NCI-H460 (cell line): Measurements from ENCODE around the gene NUMBL. TPM values are rescaled to one million over a fixed set of nuclear protein-coding genes. Genes with fewer than 3 reads are reported as not detected.
A peak's percentile ranks its signal among the peaks of the same experiment; 100 is the strongest.

Experiments
- DNase-seq: peaks from one replicate; pipeline ENCODE4 v3.0.0-alpha.2; 2016; ENCODE audit warnings: low read depth; ENCODE audit errors: extremely low read depth
- total RNA-seq: library from RNA; depleted of rRNA; stranded (reverse); fragments of >200 nt; shearing (Covaris generic); gene quantifications from 2 replicates; pipeline ENCODE4 v1.2.3, GENCODE V29; 2014

NUMBL gene
- total RNA-seq, 1 experiment from 2014 or later = 9.8 TPM

DNA sequence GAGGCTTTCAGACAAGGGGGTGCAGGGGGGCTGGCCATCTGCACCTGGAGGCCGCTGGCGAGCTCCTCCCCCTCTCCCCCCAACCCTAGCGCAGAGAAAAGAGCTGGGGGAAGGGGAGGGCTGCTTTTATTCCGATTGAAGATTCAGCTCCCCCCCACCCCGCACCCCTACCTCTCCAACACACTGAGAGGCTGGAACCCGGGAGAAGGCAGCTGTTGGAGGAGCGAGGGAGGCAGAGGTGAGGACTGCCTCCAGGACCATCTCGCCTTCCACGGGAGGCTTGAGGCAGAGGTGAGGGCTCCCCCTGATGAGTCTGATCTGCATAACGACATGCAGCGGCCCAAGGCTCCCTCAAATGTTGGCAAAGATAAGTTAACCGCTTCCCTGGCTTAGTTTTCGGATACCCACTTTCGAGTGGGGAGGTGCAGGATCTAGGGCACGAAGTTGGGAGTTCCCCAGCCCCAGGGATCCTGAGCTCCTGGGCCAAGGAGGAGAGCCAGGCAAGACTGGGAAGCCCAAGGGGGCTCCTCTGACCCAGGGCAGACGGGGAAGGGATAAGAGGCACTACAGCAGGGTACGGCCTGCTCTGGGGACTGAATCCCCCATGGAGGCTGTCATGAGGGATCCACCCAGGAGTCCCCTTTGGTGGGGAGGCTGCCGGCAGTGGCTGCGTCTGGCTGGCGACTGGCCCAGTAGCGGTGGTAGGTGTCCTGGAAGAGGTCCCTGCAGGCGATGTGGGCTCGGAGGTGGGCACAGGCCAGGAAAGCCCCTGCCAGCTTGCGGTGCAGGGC is 1.2 kb upstream of the NUMBL start:
- no peak for DNase-seq

GRCh38 chr19:40690693-40691420 is 406 bp upstream of the NUMBL start:
- DNase-seq = peak; percentile 85

DNA sequence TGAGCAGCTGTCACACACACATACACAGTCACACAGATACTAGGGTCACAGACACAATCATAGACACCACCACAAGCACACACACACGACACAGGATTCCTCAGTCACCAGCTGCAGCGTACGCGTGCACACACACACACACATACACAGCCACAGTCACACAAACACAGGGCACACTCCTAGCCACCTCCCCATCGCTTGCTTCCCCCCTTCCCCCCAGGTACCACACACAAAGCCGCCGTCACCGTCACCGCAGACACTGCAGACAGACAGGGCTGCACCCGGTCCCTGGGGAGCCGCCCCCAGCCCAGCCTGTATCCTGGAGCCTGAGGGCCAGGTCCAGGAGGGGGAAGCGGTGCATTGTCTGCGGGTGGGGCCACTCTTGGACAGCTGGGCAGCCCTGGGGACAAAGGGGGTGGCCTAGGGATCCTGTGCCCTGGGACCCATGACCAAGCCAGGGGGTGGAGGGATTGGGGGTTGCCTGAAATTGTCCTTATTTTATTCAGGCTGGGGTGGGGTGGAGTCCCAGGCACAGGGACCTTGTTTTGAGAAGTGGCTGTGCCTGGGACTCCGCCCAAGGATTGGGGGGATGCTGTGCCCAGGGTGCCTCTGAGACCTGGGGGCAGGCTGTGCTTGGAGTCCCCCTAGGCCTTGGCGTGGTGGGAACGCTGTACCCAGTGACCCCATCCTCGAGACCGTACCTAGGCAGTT is 957 bp downstream of the NUMBL start:
- no peak for DNase-seq

DNA sequence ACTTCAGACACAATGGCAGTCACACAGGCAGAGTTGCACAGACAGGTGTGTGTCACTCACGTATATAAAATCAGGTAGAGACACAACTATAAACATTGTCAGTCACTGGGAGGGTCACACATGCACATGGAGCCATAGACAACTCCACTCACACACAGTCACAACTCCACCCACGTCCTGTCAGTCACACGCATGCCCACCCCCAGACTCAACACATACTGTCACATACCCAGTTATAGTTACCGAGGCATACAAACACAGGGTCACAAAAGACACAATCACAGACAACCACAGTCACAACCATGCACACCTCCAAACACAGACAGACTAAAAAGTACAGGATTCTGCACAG is 1.5 kb downstream of the NUMBL start:
- DNase-seq = no peak

GRCh38 chr19:40688309-40688708 is 2.1 kb downstream of the NUMBL start:
- no peak for DNase-seq

DNA sequence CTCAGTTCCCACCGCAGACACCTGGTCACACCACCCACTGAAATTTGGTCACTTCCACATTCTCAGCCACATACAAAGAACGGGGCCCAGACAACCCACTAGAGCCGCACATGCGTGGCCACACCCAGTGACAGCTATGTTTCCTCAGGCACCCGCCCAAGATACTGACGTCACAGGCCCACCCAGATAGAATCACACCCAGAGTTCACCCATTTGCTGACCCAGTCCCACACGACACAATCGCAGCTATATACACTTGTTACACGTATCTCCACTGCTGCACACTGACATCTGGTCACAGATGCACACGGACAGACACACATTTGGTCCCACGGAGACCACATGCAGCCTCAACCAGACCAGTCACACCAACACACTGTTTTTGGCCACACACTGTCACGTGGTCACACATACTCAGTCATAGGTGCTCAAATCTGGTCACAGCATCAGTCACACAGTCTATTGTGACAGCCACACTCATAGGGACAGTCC is 2.9 kb downstream of the NUMBL start:
- DNase-seq = no peak

GRCh38 chr19:40686882-40687524 is 3.4 kb downstream of the NUMBL start:
- no peak for DNase-seq

- no peak for DNase-seq
These were observed 4.9 kb downstream of the NUMBL start for GRCh38 chr19:40685563-40685962.

DNA sequence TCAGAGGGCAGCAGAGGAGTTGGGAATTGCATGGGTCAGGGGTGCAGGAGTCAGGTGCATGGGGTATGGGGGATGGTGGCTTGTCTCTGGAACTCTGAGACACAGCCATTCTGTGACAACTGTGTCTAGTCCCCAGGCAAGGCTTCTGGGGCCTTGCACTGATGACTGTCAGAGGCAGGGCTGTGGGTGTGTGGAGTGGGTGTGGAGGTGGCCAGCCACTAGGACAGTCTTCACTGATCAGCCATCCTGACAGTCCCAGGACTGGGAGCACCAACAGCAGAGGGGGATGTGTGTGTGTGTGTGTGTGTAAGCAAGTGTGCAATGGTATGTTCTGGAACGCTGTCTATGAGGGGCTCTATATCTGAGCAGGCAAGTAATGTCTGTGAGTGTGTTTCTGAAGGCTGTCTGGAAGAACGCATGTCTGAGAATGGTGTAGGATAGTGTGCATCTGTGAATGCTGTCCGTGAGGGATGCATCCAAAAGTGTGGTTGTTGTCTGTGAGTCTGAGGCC is 5.4 kb downstream of the NUMBL start:
- no peak for DNase-seq

GRCh38 chr19:40684280-40684679 is 6.2 kb downstream of the NUMBL start:
- DNase-seq = no peak

- no peak for DNase-seq
These were observed 7.0 kb downstream of the NUMBL start for GRCh38 chr19:40683437-40683836.

- DNase-seq = no peak
These were observed 8.0 kb downstream of the NUMBL start for GRCh38 chr19:40682431-40682964.

DNA sequence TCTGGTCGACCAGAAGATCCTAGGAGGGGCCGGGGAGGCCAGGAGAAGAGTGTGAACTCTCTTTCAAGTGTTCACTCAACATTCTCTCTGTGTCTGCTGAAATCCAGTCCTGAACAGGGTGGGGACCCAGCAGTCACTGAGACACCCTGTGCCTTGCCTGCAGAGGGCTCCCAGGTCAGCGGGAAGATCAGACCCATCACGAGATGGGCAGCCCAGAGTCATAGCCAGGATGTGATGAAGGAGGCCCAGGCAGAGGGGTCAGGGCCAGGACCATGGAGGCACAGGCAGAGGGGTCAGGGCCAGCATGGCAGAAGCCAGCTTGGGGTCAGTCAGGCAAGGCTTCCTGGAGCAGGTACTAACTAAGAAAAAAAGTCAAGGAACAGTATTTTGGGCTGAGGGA is 9.4 kb downstream of the NUMBL start:
- no peak for DNase-seq

DNA sequence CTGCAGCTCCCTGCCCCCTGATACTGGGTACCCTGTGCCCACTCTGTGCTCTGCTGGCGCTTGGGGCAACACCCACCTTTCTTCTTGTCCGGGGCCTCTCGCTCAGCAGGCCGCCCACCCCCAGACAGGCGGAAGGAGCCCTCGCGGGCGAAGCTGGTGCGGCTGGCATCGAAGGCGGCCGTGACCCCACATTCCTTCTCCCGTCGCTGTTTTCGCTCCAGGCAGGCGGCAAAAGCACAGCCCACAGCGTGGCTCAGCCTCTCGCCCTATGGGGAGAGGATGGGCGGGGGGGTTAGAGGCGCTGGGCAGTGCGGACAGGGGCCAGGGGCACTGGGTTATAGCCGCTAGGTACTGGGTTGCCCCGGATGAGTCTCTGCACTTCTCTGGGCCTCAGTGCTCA is 13.3 kb downstream of the NUMBL start:
- no peak for DNase-seq

DNA sequence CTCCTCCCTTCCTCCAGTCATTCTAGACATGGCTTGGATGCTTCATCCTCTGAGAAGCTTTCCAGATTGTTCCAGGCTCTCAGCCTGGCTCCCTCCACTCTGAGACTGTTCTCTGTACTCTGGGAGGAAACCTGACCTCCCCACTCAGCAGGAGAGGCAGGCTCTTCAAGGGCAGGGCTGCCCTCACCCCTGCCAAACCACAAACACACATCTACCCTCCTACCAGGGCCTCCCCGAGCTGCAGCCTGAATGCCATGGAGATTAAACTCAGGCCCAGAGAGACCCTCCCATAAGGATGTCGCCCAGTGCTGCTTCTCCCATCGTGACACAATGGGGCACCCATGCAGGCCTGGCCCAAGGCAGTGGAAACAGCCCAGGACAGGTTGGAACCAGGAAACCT is 16.2 kb downstream of the NUMBL start:
- no peak for DNase-seq

- no peak for DNase-seq
These were observed 17.1 kb downstream of the NUMBL start for GRCh38 chr19:40673397-40673796.

- no peak for DNase-seq
These were observed 17.7 kb downstream of the NUMBL start for GRCh38 chr19:40672573-40673299.

DNA sequence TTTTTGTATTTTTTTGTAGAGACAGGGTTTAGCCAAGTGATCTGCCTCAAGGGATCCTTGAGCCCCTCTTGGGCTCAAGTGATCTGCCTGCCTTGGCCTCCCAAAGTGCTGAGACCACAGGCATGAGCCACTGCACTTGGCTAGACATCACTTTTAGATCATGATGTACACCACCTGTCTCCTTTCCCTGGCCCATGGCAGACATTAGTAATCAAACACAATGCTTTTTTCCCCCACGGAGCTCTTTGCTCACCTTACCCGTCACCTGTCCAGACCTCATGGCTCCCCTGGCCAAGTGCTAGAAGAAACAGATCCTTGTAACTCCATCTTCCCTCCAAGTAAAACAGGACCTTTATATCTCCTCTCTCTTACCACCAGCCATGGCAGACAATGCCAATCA is 18.4 kb downstream of the NUMBL start:
- DNase-seq = no peak

DNA sequence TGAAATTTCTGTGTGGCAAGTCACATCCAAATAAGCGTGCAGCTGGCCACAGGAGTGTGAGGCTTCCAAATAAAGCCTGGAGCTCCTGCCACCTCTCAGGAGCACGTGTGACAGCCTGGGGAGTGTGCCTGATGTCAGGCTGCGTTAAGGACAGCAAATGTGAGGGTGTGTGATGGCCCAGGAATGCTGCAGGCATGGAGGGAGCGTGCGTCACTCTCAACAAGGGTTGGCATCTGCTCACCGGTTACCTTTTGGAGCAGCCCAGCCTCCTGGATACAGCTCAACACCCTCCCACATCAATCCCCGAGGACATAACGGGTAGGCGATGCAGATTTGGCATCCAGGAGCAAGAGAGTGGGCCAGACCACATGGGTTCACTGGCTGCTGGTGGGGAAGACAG is 19.0 kb downstream of the NUMBL start:
- no peak for DNase-seq
